IPS DF 6.9 (cell line): ENCODE measurements around the gene YIPF3.

Source experiments
- DNase-seq: peaks from one replicate; pipeline ENCODE4 v3.0.0-alpha.2; 2013; ENCODE audit warnings: low read depth, low spot score
- H3K27ac ChIP-seq: one replicate; pipeline ENCODE4 v1.5.1; 2013; ENCODE audit warnings: low read length, control low read depth
- H3K27me3 ChIP-seq: 2 replicates; pipeline ENCODE4 v1.6.1; 2013; ENCODE audit warnings: mild to moderate bottlenecking, low read length; ENCODE audit not compliant: control insufficient read depth, insufficient read depth
- H3K36me3 ChIP-seq: 2 replicates; pipeline ENCODE4 v1.6.1; 2013; ENCODE audit warnings: low read length; ENCODE audit not compliant: control insufficient read depth, insufficient read depth
- H3K4me1 ChIP-seq: 2 replicates; pipeline ENCODE4 v1.6.1; 2013; ENCODE audit warnings: low read length; ENCODE audit not compliant: control insufficient read depth, insufficient read depth
- H3K4me3 ChIP-seq: 2 replicates; pipeline ENCODE4 v1.5.1; 2013; ENCODE audit warnings: mild to moderate bottlenecking, low read length
- H3K9me3 ChIP-seq: 2 replicates; pipeline ENCODE4 v1.6.1; 2013; ENCODE audit warnings: low read length, inconsistent platforms; ENCODE audit not compliant: control insufficient read depth, insufficient read depth
- WGBS: extraction: QIAGEN DNeasy Blood & Tissue Kit; methylation state at CpG from one replicate; pipeline ENCODE4 v1.1.7; 2013; ENCODE audit warnings: mixed read lengths, missing lambda C conversion rate; ENCODE audit not compliant: insufficient read length, insufficient coverage; 5-methylcytosine and 5-hydroxymethylcytosine counted together

YIPF3 gene

GRCh38 chr6:43465948-43466347, 50.8 kb downstream of the YIPF3 start:
- DNase-seq: no peak
- Histone ChIP-seq H3K36me3 (no peaks in the 10 kb centered on the region), H3K4me1 (peaks cover 2% of the 10 kb centered on the region; the same call in 1 of the 2 replicates), H3K9me3 (no peaks in the 10 kb centered on the region), H3K27me3 (no peaks in the 10 kb centered on the region), H3K27ac (no peak overlapping the region), H3K4me3 (no peak overlapping the region)
- no CpG with 5 or more reads among the region's 2 CpGs for WGBS

- no CpG with 5 or more reads among the region's 8 CpGs for WGBS
- no peak for DNase-seq
- no peaks in the 10 kb centered on the region for H3K27me3 ChIP-seq
These were observed 52.4 kb downstream of the YIPF3 start for GRCh38 chr6:43464337-43464736.

GRCh38 chr6:43461936-43462335, 54.8 kb downstream of the YIPF3 start:
- no peak overlapping the region for H3K27ac ChIP-seq
- no peak for DNase-seq
- no peak overlapping the region for H3K4me3 ChIP-seq
- WGBS: 100% methylated on average over 1 of the region's 5 CpGs
- no peaks in the 10 kb centered on the region for H3K36me3 ChIP-seq
- no peaks in the 10 kb centered on the region for H3K4me1 ChIP-seq
- no peaks in the 10 kb centered on the region for H3K9me3 ChIP-seq
- no peaks in the 10 kb centered on the region; the same call in 1 of the 2 replicates for H3K27me3 ChIP-seq

More at GRCh38 chr6:43464337-43464736, 52.4 kb downstream of the YIPF3 start:
- H3K4me3 ChIP-seq: no peak overlapping the region
- no peaks in the 10 kb centered on the region for H3K36me3 ChIP-seq
- H3K9me3 ChIP-seq: no peaks in the 10 kb centered on the region
- no peak overlapping the region for H3K27ac ChIP-seq
- H3K4me1 ChIP-seq: peaks cover under 1% of the 10 kb centered on the region; the same call in 1 of the 2 replicates
